AML-193 (cell line): ENCODE data around the gene LPP.
"Not testable (repeated sequence)": the region's sequence is repeated elsewhere in the genome, so short reads cannot be mapped to it uniquely, and the experiment has no call there.

ENCODE experiments used
- DNase-seq, 2 experiments: peaks; one replicate each; lab custom pipeline; 2025; lab: John Stamatoyannopoulos, UW

LPP gene

GRCh38 chr3:188154014-188154808 lies at the start of gene LPP:
Gene LPP (plus strand): TSS chr3:188154157. CDS start chr3:188406121, 251,964 bp downstream.
- peak; percentile 91 to 92 for DNase-seq

- DNase-seq, result no peak
Observed at GRCh38 chr3:188106006-188106405, 48.0 kb upstream of the LPP start.

- no peak for DNase-seq
Observed at GRCh38 chr3:188106454-188106853, 47.5 kb upstream of the LPP start.

- no peak for DNase-seq
Observed at GRCh38 chr3:188106887-188107830, 46.8 kb upstream of the LPP start.

- no peak for DNase-seq
Observed at GRCh38 chr3:188108703-188109412, 45.1 kb upstream of the LPP start.

GRCh38 chr3:188111002-188111584 lies 42.9 kb upstream of the LPP start:
- no peak for DNase-seq

- no peak for DNase-seq
Observed at GRCh38 chr3:188113756-188114155, 40.2 kb upstream of the LPP start.

GRCh38 chr3:188119846-188120245 lies 34.1 kb upstream of the LPP start:
- DNase-seq, result no peak

- DNase-seq, result no peak
Observed at GRCh38 chr3:188122571-188123169, 31.3 kb upstream of the LPP start.

GRCh38 chr3:188123170-188123905 lies 30.6 kb upstream of the LPP start:
- peak; percentile 82 to 83 for DNase-seq

- DNase-seq, result no peak
Observed at GRCh38 chr3:188124184-188124583, 29.8 kb upstream of the LPP start.

GRCh38 chr3:188125076-188125475 lies 28.9 kb upstream of the LPP start:
- DNase-seq, result peak in 1 of 2 experiments; percentile 10

GRCh38 chr3:188126276-188126675 lies 27.7 kb upstream of the LPP start:
- DNase-seq, result no peak

GRCh38 chr3:188126934-188127333 lies 27.0 kb upstream of the LPP start:
- DNase-seq, result no peak

- DNase-seq, result no peak
Observed at GRCh38 chr3:188128905-188129304, 25.1 kb upstream of the LPP start.

- DNase-seq, result not testable (repeated sequence)
Observed at GRCh38 chr3:188131023-188131422, 22.9 kb upstream of the LPP start.

GRCh38 chr3:188133219-188133618 lies 20.7 kb upstream of the LPP start:
- DNase-seq, result no peak

GRCh38 chr3:188133646-188134045 lies 20.3 kb upstream of the LPP start:
- no peak for DNase-seq

GRCh38 chr3:188134079-188134478 lies 19.9 kb upstream of the LPP start:
- DNase-seq, result no peak

- DNase-seq, result no peak
Observed at GRCh38 chr3:188134856-188135255, 19.1 kb upstream of the LPP start.

GRCh38 chr3:188135271-188135670 lies 18.7 kb upstream of the LPP start:
- DNase-seq, result no peak
